Measurements from ENCODE around the gene CBARP. TPM values are rescaled to one million over a fixed set of nuclear protein-coding genes. Genes with fewer than 3 reads are reported as not detected.

The CBARP gene
- total and polyA plus RNA-seq, 9 of the 15 experiments (the other 6 are each of a cell fraction or from before 2014, with no cell fraction given): 0.03 to 8.9 (median 1.2) TPM; not detected in 1

GRCh38 chr19:1274852-1275259, 37.1 kb upstream of the CBARP start (continued):
- TF ChIP-seq CBX8 (IDR thresholded peaks at IDR 0.05; ENCODE audit: borderline replicate concordance, extremely low read depth, low read depth, low read length, poor library complexity, severe bottlenecking): no peak
- TF ChIP-seq KLF16 (IDR thresholded peaks at IDR 0.05): no peak
- no peak for TF ChIP-seq ZBTB12 (CRISPR knock-in tag; IDR thresholded peaks at IDR 0.05)
- TF ChIP-seq MEF2A (IDR thresholded peaks at IDR 0.05; ENCODE audit: control insufficient read depth, low read depth, low read length): no peak
- TF ChIP-seq ZNF780A (CRISPR knock-in tag; IDR thresholded peaks at IDR 0.05): peak; percentile 75; the same call in 1 of the 2 replicates
- peak; percentile 13 for TF ChIP-seq U2AF1 (optimal IDR thresholded peaks at IDR 0.05; ENCODE audit: low read depth, low read length)
- no peak for TF ChIP-seq ZNF511 (CRISPR knock-in tag; IDR thresholded peaks at IDR 0.05)
- 0 out of 2 replicates have a peak, but pooled peaks have one; percentile 7 for TF ChIP-seq TCF3 (CRISPR knock-in tag; IDR thresholded peaks at IDR 0.05)
- TF ChIP-seq FOXA3 (CRISPR knock-in tag; conservative IDR thresholded peaks at IDR 0.05 in 1 of 2, IDR thresholded peaks at IDR 0.05 in 1 of 2): no peak
- no peak for TF ChIP-seq RHOXF2B (CRISPR knock-in tag; conservative IDR thresholded peaks at IDR 0.05)
- TF ChIP-seq SRF (CRISPR knock-in tag; IDR thresholded peaks at IDR 0.05): no peak
- no peak for TF ChIP-seq ZNF551 (CRISPR knock-in tag; IDR thresholded peaks at IDR 0.05)
- no peak for TF ChIP-seq ELK3 (CRISPR knock-in tag; IDR thresholded peaks at IDR 0.05)
- TF ChIP-seq PCBP1 (IDR thresholded peaks at IDR 0.05; ENCODE audit: low read depth, low read length, poor library complexity, severe bottlenecking): no peak
- TF ChIP-seq RBBP5 (IDR thresholded peaks at IDR 0.05; ENCODE audit: borderline replicate concordance, insufficient read depth, low read length, poor library complexity, severe bottlenecking): no peak
- no peak for TF ChIP-seq ZBTB5 (IDR thresholded peaks at IDR 0.05)
- TF ChIP-seq TRIM28 (IDR thresholded peaks at IDR 0.05): no peak
- TF ChIP-seq ESRRA (IDR thresholded peaks at IDR 0.05; ENCODE audit: borderline replicate concordance, low read depth): no peak
- no peak for TF ChIP-seq MYC (IDR thresholded peaks at IDR 0.05; ENCODE audit: low read depth, low read length)
- peak; percentile 90; the same call in 1 of the 2 replicates for TF ChIP-seq MYC (CRISPR knock-in tag; IDR thresholded peaks at IDR 0.05; ENCODE audit: borderline replicate concordance, low read depth)
- no peak for TF ChIP-seq ZNF507 (tag; conservative IDR thresholded peaks at IDR 0.05)
- no peak; the same call in 1 of the 2 replicates for TF ChIP-seq NFIC (IDR thresholded peaks at IDR 0.05)
- no peak for TF ChIP-seq SMARCC2 (IDR thresholded peaks at IDR 0.05; ENCODE audit: low read depth)
- TF ChIP-seq NCOA6 (IDR thresholded peaks at IDR 0.05): no peak

Measured in K562 (cell line).